SHP77 treated with DMSO at 0.1 percent for 48 hours (cell line): ENCODE data around the gene ATP9B.

Experiments
- DNase-seq: peaks from one replicate; lab custom pipeline; 2025; lab: John Stamatoyannopoulos, UW

The ATP9B gene

DNA sequence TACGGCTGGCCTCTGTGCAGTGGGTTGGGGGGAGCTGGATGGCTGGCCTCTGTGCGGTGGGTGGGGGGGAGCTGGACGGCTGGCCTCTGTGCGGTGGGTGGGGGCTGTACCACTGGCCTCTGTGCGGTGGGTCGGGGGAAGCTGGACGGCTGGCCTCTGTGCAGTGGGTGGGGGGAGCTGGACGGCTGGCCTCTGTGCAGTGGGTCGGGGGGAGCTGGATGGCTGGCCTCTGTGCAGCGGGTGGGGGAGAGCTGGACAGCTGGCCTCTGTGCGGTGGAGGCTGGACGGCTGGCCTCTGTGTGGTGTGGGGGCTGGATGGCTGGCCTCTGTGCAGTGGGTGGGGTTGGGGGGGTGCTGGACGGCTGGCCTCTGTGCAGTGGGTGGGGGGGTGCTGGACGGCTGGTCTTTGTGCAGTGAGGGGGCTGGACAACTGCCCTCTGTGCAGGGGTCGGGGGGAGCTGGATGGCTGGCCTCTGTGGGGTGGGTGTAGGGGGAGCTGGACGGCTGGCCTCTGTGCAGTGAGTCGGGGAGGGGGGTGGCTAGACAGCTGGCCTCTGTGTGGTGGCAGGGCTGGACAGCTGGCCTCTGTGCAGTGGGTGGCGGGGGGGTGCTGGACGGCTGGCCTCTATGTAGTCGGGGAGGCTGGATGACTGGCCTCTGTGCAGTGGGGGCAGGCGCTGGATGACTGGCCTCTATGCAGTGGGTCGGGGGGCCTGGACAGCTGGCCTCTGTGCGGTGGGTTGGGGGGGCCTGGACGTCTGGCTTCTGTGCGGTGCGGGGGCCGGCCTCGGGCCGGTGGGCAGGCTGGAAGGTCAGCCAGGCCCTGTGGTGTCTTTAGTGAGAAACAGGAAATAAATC, 358.4 kb downstream of the ATP9B start:
- no peak for DNase-seq
